A549 (cell line): ENCODE measurements around the gene UNC5C. TPM values are rescaled to one million over a fixed set of nuclear protein-coding genes. Genes with fewer than 3 reads are reported as not detected.

Experiments used
- ATAC-seq, 2 experiments: fragments of 200-7000 bp in 1 of 2; fragments of >200 bp in 1 of 2; cut with Nextera tagmentation in 1 of 2; cut with Tn5 transposase in 1 of 2; 3 replicates each; pipeline versions ENCODE4 v1.8.0 to v1.9.1; 2018 to 2020; ENCODE audit warnings: mild to moderate bottlenecking in 1 of 2, moderate library complexity in 1 of 2
- CTCF ChIA-PET: fragments of 300-600 bp; sonication (Branson Sonifier 250); formaldehyde crosslinking; extraction: SDS; loops from one replicate; lab custom pipeline; 2021; ENCODE audit warnings: antibody characterized with exemption, inconsistent platforms; lab: Yijun Ruan, JAX
- POLR2A ChIA-PET: fragments of 350-600 bp; formaldehyde crosslinking; extraction: SDS; loops from one replicate; lab custom pipeline; 2021; ENCODE audit warnings: antibody characterized with exemption, inconsistent platforms; lab: Yijun Ruan, JAX
- DNase-seq, 2 experiments: peaks; one replicate each; pipeline versions ENCODE4 v3.0.0 to v3.0.0-alpha.2; 2011 to 2016; ENCODE audit warnings: low read depth in 1 of 2, low spot score in 1 of 2
- FAIRE-seq: peaks from 2 replicates; lab custom pipeline; 2011; peaks lifted over from hg19 to GRCh38; lab: Jason Lieb, UNC
- H3K27ac ChIP-seq, 2 experiments: fragments of >200 bp; sonication (Bioruptor Twin); formaldehyde crosslinking; 3 replicates each; pipeline ENCODE4 v1.5.1; 2016 to 2017
- H3K4me1 ChIP-seq: fragments of >200 bp; sonication (Bioruptor Twin); formaldehyde crosslinking; 3 replicates; pipeline ENCODE4 v1.6.1; 2016
- H3K4me2 ChIP-seq: fragments of >200 bp; sonication (Bioruptor Twin); formaldehyde crosslinking; 3 replicates; pipeline ENCODE4 v1.6.1; 2016
- H3K4me3 ChIP-seq: fragments of >200 bp; sonication (Bioruptor Twin); formaldehyde crosslinking; 3 replicates; pipeline ENCODE4 v1.5.1; 2016
- H3K9me3 ChIP-seq: fragments of >200 bp; sonication (Bioruptor Twin); formaldehyde crosslinking; 3 replicates; pipeline ENCODE4 v1.6.1; 2016
- CBX2 ChIP-seq: fragments of 200-600 bp; sonication (generic); IDR thresholded peaks from 2 replicates; pipeline ENCODE4 v1.6.1; 2016; ENCODE audit warnings: low read depth, mild to moderate bottlenecking, borderline replicate concordance
- CTCF ChIP-seq: fragments of >200 bp; sonication (Bioruptor Twin); formaldehyde crosslinking; IDR thresholded peaks from 3 replicates; pipeline ENCODE4 v1.5.1; 2016
- EHMT2 ChIP-seq: fragments of 200-600 bp; sonication (generic); IDR thresholded peaks from 2 replicates; pipeline ENCODE4 v1.6.1; 2016; ENCODE audit warnings: antibody characterized with exemption, low read depth, mild to moderate bottlenecking, moderate library complexity
- ELK1 ChIP-seq: fragments of 150-350 bp; IDR thresholded peaks from 2 replicates; pipeline ENCODE4 v1.6.1; 2014; ENCODE audit warnings: low read depth, mild to moderate bottlenecking, low read length
- EP300 ChIP-seq, 2 experiments: fragments of >200 bp; sonication (Bioruptor Twin); formaldehyde crosslinking; IDR thresholded peaks; 2 replicates in 1 of 2; 3 replicates in 1 of 2; pipeline ENCODE4 v1.6.1; 2016 to 2017
- ESRRA ChIP-seq: fragments of 150-350 bp; IDR thresholded peaks from 2 replicates; pipeline ENCODE4 v1.6.1; 2014; ENCODE audit warnings: mild to moderate bottlenecking, low read length, borderline replicate concordance
- HDAC2 ChIP-seq: fragments of 200-600 bp; sonication (generic); IDR thresholded peaks from 2 replicates; pipeline ENCODE4 v1.6.1; 2016
- HES2 ChIP-seq: fragments of >200 bp; sonication (Bioruptor Twin); formaldehyde crosslinking; IDR thresholded peaks from 2 replicates; pipeline ENCODE4 v1.6.1; 2016
- HOXB13 ChIP-seq: fragments of 250-450 bp; sonication (Bioruptor Pico); IDR thresholded peaks from 2 replicates; pipeline ENCODE4 v1.5.0; 2020; ENCODE audit warnings: low read depth, mild to moderate bottlenecking, moderate library complexity
- JUN ChIP-seq, 2 experiments: fragments of >200 bp; sonication (Bioruptor Twin); formaldehyde crosslinking; IDR thresholded peaks; 2 replicates in 1 of 2; 3 replicates in 1 of 2; pipeline ENCODE4 v1.6.1; 2016 to 2017
- KDM5A ChIP-seq: fragments of 200-600 bp; sonication (generic); IDR thresholded peaks from 2 replicates; pipeline ENCODE4 v1.6.1; 2016; ENCODE audit warnings: antibody characterized with exemption, mild to moderate bottlenecking
- MAX ChIP-seq: IDR thresholded peaks from 2 replicates; pipeline ENCODE4 v1.6.1; 2012
- MAZ ChIP-seq: fragments of 150-350 bp; IDR thresholded peaks from 2 replicates; pipeline ENCODE4 v1.6.1; 2014; ENCODE audit warnings: antibody characterized with exemption, low read depth, low read length, borderline replicate concordance
- NPAS2 ChIP-seq: fragments of 250-450 bp; sonication (Bioruptor Pico); IDR thresholded peaks from 2 replicates; pipeline ENCODE4 v1.8.0; 2022; ENCODE audit warnings: mild to moderate bottlenecking, moderate library complexity, borderline replicate concordance
- REST ChIP-seq: fragments of 200-600 bp; sonication (generic); IDR thresholded peaks from 2 replicates; pipeline ENCODE4 v1.6.1; 2016; ENCODE audit warnings: antibody characterized with exemption, mild to moderate bottlenecking, moderate library complexity
- RFX5 ChIP-seq: fragments of 450-650 bp; IDR thresholded peaks from 2 replicates; pipeline ENCODE4 v1.7.1; 2014; ENCODE audit warnings: antibody characterized with exemption, mild to moderate bottlenecking, moderate library complexity
- TFCP2L1 ChIP-seq: fragments of 250-450 bp; sonication (Bioruptor Pico); IDR thresholded peaks from 2 replicates; pipeline ENCODE4 v1.5.0; 2021; ENCODE audit warnings: mild to moderate bottlenecking
- TP53 ChIP-seq: fragments of 250-450 bp; sonication (Bioruptor Pico); IDR thresholded peaks from 2 replicates; pipeline ENCODE4 v1.5.0; 2021; ENCODE audit warnings: mild to moderate bottlenecking, moderate library complexity
- USF2 ChIP-seq: fragments of 450-650 bp; IDR thresholded peaks from 2 replicates; pipeline ENCODE4 v1.6.1; 2014; ENCODE audit warnings: antibody characterized with exemption
- ZFP36 ChIP-seq: fragments of 450-650 bp; IDR thresholded peaks from 2 replicates; pipeline ENCODE4 v1.6.1; 2014; ENCODE audit warnings: borderline replicate concordance; ENCODE audit not compliant: partially characterized antibody
- WGBS: methylation state at CpG from one replicate; pipeline ENCODE4 v1.1.6; 2017; ENCODE audit errors: missing lambda C conversion rate; 5-methylcytosine and 5-hydroxymethylcytosine counted together
- polyA plus RNA-seq, 4 experiments: library from polyadenylated mRNA; depleted of rRNA in 3 of 4; stranded (reverse); fragments of >200 nt; fragmentation: RNase III in 1 of 4; extraction: RNeasy Plus Mini Kit Qiagen cat#74134 plus additional on column Dnase treatment in 1 of 4; gene quantifications; 2 replicates in 3 of 4; 3 replicates in 1 of 4; pipeline ENCODE4 v1.2.3, GENCODE V29; 2011 to 2017

The UNC5C gene
- polyA plus RNA-seq, 2 of the 4 experiments (the other 2 are of a cell fraction): 0.13 TPM; not detected in 1

GRCh38 chr4:95571577-95571976 is 22.8 kb upstream of the UNC5C start:
- DNase-seq (no peak), FAIRE-seq (no peak)
- CTCF ChIA-PET: no interaction called here
- no peak overlapping the region for H3K4me3 ChIP-seq
- no peak for TF ChIP-seq HES2
- TF ChIP-seq HOXB13: no peak
- TF ChIP-seq, all 56 proteins: peak for 0
- POLR2A ChIA-PET: no interaction called here
- Histone ChIP-seq H3K4me2 (no peak overlapping the region), H3K4me1 (no peaks in the 10 kb centered on the region), H3K9me3 (no peaks in the 10 kb centered on the region), H3K27ac (no peak overlapping the region)
- 33% methylated on average over 1 of the region's 1 CpG for WGBS
- no peak for ATAC-seq

GRCh38 chr4:95563638-95564337 is 15.0 kb upstream of the UNC5C start:
- POLR2A ChIA-PET: no interaction called here
- no peak for DNase-seq
- Histone ChIP-seq H3K4me2 (no peak overlapping the region), H3K4me3 (no peak overlapping the region), H3K27ac (no peak overlapping the region), H3K4me1 (no peaks in the 10 kb centered on the region), H3K9me3 (no peaks in the 10 kb centered on the region)
- WGBS: 61% methylated on average over 2 of the region's 2 CpGs
- FAIRE-seq: no peak
- ATAC-seq: no peak
- TF ChIP-seq ZFP36: no peak
- no peak for TF ChIP-seq MAX
- no peak for TF ChIP-seq EHMT2
- no peak for TF ChIP-seq TP53 (CRISPR knock-in tag)
- no peak for TF ChIP-seq CTCF
- TF ChIP-seq EP300 (IDR thresholded peaks at IDR 0.05): no peak
- TF ChIP-seq ESRRA: no peak
- CTCF ChIA-PET: no interaction called here

- ChIA-PET CTCF (no interaction called here), POLR2A (no interaction called here)
- no peak for ATAC-seq
- no peaks in the 10 kb centered on the region for H3K4me1 ChIP-seq
- no peak for DNase-seq
- no peak overlapping the region for H3K27ac ChIP-seq
- H3K4me2 ChIP-seq: no peak overlapping the region
- TF ChIP-seq KDM5A (no peak), REST (no peak), ELK1 (no peak), RFX5 (no peak), USF2 (no peak), HDAC2 (no peak), NPAS2 (CRISPR knock-in tag) (no peak), MAZ (no peak), EP300 (IDR thresholded peaks at IDR 0.05) (no peak), MAX (no peak), JUN (IDR thresholded peaks at IDR 0.05) (no peak), TFCP2L1 (CRISPR knock-in tag) (no peak), CBX2 (no peak)
- no peak for FAIRE-seq
- H3K9me3 ChIP-seq: no peaks in the 10 kb centered on the region
- no peak overlapping the region for H3K4me3 ChIP-seq
- WGBS: 28% methylated on average over 1 of the region's 1 CpG
Observed at GRCh38 chr4:95560774-95561173, 12.0 kb upstream of the UNC5C start.
